Type B pancreatic cell (in vitro differentiated cells): ENCODE measurements around the gene SHANK2. TPM values are rescaled to one million over a fixed set of nuclear protein-coding genes. Genes with fewer than 3 reads are reported as not detected.

Experiments used
- DNase-seq: peaks from one replicate; pipeline ENCODE4 v3.0.0; 2021; ENCODE audit warnings: mixed read lengths; ENCODE audit not compliant: unreplicated experiment; ENCODE audit errors: extremely low spot score
- H3K27ac Mint-ChIP-seq: 2 replicates; pipeline ENCODE4 v1.8.0; 2021; ENCODE audit warnings: mild to moderate bottlenecking, mixed read lengths
- H3K27me3 Mint-ChIP-seq: 2 replicates; pipeline ENCODE4 v1.8.0; 2021; ENCODE audit warnings: mixed read lengths
- H3K36me3 Mint-ChIP-seq: 2 replicates; pipeline ENCODE4 v1.8.0; 2021; ENCODE audit warnings: mixed read lengths
- H3K4me1 Mint-ChIP-seq: one replicate; pipeline ENCODE4 v1.8.0; 2021; ENCODE audit warnings: mixed read lengths; ENCODE audit not compliant: unreplicated experiment
- H3K4me3 Mint-ChIP-seq: 2 replicates; pipeline ENCODE4 v1.8.0; 2021; ENCODE audit warnings: mild to moderate bottlenecking, mixed read lengths
- H3K9me3 Mint-ChIP-seq: 2 replicates; pipeline ENCODE4 v1.8.0; 2021; ENCODE audit warnings: mixed read lengths
- CTCF ChIP-seq: fragments of 200-600 bp; sonication (generic); conservative IDR thresholded peaks from 2 replicates; pipeline ENCODE4 v1.5.0; 2021; ENCODE audit warnings: antibody characterized with exemption, mild to moderate bottlenecking
- total RNA-seq: library from RNA; stranded (reverse); gene quantifications from 2 replicates; pipeline ENCODE4 v1.2.1, GENCODE V29; 2021; ENCODE audit warnings: low replicate concordance

Gene SHANK2
- total RNA-seq, 1 donor from 2014 or later, result 49.4 TPM

GRCh38 chr11:71221201-71221600 lies 31.2 kb downstream of the SHANK2 start:
- Mint-ChIP-seq H3K4me3 (no peak overlapping the region), H3K36me3 (peaks cover 16% of the 10 kb centered on the region), H3K9me3 (no peaks in the 10 kb centered on the region), H3K4me1 (peaks cover 8% of the 10 kb centered on the region), H3K27me3 (no peaks in the 10 kb centered on the region), H3K27ac (no peak overlapping the region)
- no peak for TF ChIP-seq CTCF
- no peak for DNase-seq

- Mint-ChIP-seq H3K4me1 (peaks cover 10% of the 10 kb centered on the region), H3K4me3 (no peak overlapping the region), H3K27ac (no peak overlapping the region), H3K9me3 (no peaks in the 10 kb centered on the region), H3K36me3 (peaks cover 14% of the 10 kb centered on the region), H3K27me3 (no peaks in the 10 kb centered on the region)
- TF ChIP-seq CTCF, result no peak
- no peak for DNase-seq
Observed at GRCh38 chr11:71218789-71219499, 33.4 kb downstream of the SHANK2 start.

GRCh38 chr11:71215425-71215965 lies 36.9 kb downstream of the SHANK2 start:
- Mint-ChIP-seq H3K4me1 (peaks cover 14% of the 10 kb centered on the region), H3K36me3 (peaks cover 12% of the 10 kb centered on the region), H3K9me3 (no peaks in the 10 kb centered on the region), H3K27me3 (no peaks in the 10 kb centered on the region), H3K4me3 (no peak overlapping the region), H3K27ac (no peak overlapping the region)
- TF ChIP-seq CTCF, result no peak
- no peak for DNase-seq

GRCh38 chr11:71214553-71215424 lies 37.6 kb downstream of the SHANK2 start:
- Mint-ChIP-seq H3K9me3 (no peaks in the 10 kb centered on the region), H3K4me1 (peaks cover 14% of the 10 kb centered on the region), H3K27me3 (no peaks in the 10 kb centered on the region), H3K36me3 (peaks cover 9% of the 10 kb centered on the region), H3K4me3 (no peak overlapping the region), H3K27ac (no peak overlapping the region)
- no peak for TF ChIP-seq CTCF
- no peak for DNase-seq

- DNase-seq, result no peak
- Mint-ChIP-seq H3K4me1 (peaks cover 14% of the 10 kb centered on the region), H3K27me3 (no peaks in the 10 kb centered on the region), H3K36me3 (peaks cover 4% of the 10 kb centered on the region), H3K4me3 (no peak overlapping the region), H3K9me3 (no peaks in the 10 kb centered on the region), H3K27ac (no peak overlapping the region)
- no peak for TF ChIP-seq CTCF
Observed at GRCh38 chr11:71213696-71214552, 38.5 kb downstream of the SHANK2 start.
